A549 (cell line): ENCODE results near the gene ITIH4.

Experiments
- ATOH8 ChIP-seq: fragments of 250-450 bp; sonication (Bioruptor Pico); IDR thresholded peaks from 2 replicates; pipeline ENCODE4 v1.5.0; 2020; ENCODE audit warnings: low read depth, mild to moderate bottlenecking, moderate library complexity
- CHD2 ChIP-seq: fragments of 150-350 bp; IDR thresholded peaks from 2 replicates; pipeline ENCODE4 v1.6.1; 2014; ENCODE audit warnings: low read length; ENCODE audit not compliant: partially characterized antibody
- CHD4 ChIP-seq: fragments of 200-600 bp; sonication (generic); IDR thresholded peaks from 2 replicates; pipeline ENCODE4 v1.6.1; 2016; ENCODE audit warnings: antibody characterized with exemption, mild to moderate bottlenecking, borderline replicate concordance
- EP300 ChIP-seq, 2 experiments: fragments of >200 bp; sonication (Bioruptor Twin); formaldehyde crosslinking; IDR thresholded peaks; 2 replicates in 1 of 2; 3 replicates in 1 of 2; pipeline ENCODE4 v1.6.1; 2016 to 2017
- FOXS1 ChIP-seq: fragments of 250-450 bp; sonication (Bioruptor Pico); IDR thresholded peaks from 2 replicates; pipeline ENCODE4 v1.5.0; 2020; ENCODE audit warnings: mild to moderate bottlenecking, moderate library complexity
- HOXA7 ChIP-seq: fragments of 250-450 bp; sonication (Bioruptor Pico); IDR thresholded peaks from 2 replicates; pipeline ENCODE4 v1.5.0; 2020; ENCODE audit warnings: mild to moderate bottlenecking, moderate library complexity
- HOXB13 ChIP-seq: fragments of 250-450 bp; sonication (Bioruptor Pico); IDR thresholded peaks from 2 replicates; pipeline ENCODE4 v1.5.0; 2020; ENCODE audit warnings: low read depth, mild to moderate bottlenecking, moderate library complexity
- JUN ChIP-seq, 2 experiments: fragments of >200 bp; sonication (Bioruptor Twin); formaldehyde crosslinking; IDR thresholded peaks; 2 replicates in 1 of 2; 3 replicates in 1 of 2; pipeline ENCODE4 v1.6.1; 2016 to 2017
- MYC ChIP-seq: IDR thresholded peaks from 2 replicates; pipeline ENCODE4 v1.6.1; 2012; ENCODE audit warnings: mild to moderate bottlenecking, inconsistent platforms, low read length, improper control_type of control experiment, borderline replicate concordance
- POLR2A ChIP-seq: IDR thresholded peaks from 2 replicates; pipeline ENCODE4 v1.6.1; 2012; ENCODE audit warnings: mild to moderate bottlenecking, low read length
- REST ChIP-seq: fragments of 200-600 bp; sonication (generic); IDR thresholded peaks from 2 replicates; pipeline ENCODE4 v1.6.1; 2016; ENCODE audit warnings: antibody characterized with exemption, mild to moderate bottlenecking, moderate library complexity
- SMC3 ChIP-seq: fragments of >200 bp; sonication (Bioruptor Twin); formaldehyde crosslinking; IDR thresholded peaks from 3 replicates; pipeline ENCODE4 v1.6.1; 2018; ENCODE audit warnings: inconsistent platforms
- ZSCAN20 ChIP-seq: fragments of 250-450 bp; sonication (Bioruptor Pico); IDR thresholded peaks from 2 replicates; pipeline ENCODE4 v1.8.0; 2022; ENCODE audit warnings: mild to moderate bottlenecking, moderate library complexity
- TF ChIP-seq, protein P1 (sequence below): fragments of >200 bp; sonication (Bioruptor Twin); formaldehyde crosslinking; IDR thresholded peaks from 3 replicates; pipeline ENCODE4 v1.5.1; 2016

DNA sequence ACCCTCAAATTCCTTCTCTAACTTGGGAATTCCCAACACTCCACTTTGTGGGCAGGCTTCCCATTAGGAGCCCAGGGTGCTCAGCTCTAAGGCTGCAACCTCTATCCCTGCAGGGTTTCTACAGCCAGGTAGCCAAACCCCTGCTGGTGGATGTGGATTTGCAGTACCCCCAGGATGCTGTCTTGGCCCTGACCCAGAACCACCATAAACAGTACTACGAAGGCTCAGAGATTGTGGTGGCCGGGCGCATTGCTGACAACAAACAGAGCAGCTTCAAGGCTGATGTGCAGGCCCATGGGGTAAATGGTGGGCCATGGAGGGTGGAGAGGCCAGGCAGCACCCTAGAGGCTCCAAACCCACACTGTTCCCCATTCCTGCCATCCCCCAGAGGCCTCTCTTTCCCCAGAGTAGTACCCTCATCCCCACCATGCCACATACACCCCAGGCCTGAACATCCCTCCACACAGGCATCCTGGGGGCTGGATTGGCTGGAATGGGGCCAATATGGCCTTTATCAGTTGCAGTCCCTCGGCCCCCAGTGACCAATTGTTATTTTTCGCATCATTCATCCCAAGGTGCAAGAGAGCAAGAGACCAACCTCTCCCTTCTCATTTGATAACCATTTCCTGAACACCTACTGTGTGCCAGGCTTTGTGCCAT lies 45.4 kb downstream of the ITIH4 start:
- TF ChIP-seq, protein P1, sequence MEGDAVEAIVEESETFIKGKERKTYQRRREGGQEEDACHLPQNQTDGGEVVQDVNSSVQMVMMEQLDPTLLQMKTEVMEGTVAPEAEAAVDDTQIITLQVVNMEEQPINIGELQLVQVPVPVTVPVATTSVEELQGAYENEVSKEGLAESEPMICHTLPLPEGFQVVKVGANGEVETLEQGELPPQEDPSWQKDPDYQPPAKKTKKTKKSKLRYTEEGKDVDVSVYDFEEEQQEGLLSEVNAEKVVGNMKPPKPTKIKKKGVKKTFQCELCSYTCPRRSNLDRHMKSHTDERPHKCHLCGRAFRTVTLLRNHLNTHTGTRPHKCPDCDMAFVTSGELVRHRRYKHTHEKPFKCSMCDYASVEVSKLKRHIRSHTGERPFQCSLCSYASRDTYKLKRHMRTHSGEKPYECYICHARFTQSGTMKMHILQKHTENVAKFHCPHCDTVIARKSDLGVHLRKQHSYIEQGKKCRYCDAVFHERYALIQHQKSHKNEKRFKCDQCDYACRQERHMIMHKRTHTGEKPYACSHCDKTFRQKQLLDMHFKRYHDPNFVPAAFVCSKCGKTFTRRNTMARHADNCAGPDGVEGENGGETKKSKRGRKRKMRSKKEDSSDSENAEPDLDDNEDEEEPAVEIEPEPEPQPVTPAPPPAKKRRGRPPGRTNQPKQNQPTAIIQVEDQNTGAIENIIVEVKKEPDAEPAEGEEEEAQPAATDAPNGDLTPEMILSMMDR = no peak
- TF ChIP-seq EP300 (IDR thresholded peaks at IDR 0.05) (no peak), CHD2 (no peak), MYC (no peak), ATOH8 (CRISPR knock-in tag) (no peak), CHD4 (no peak), HOXB13 (CRISPR knock-in tag) (no peak), REST (no peak), FOXS1 (CRISPR knock-in tag) (no peak), ZSCAN20 (no peak), JUN (IDR thresholded peaks at IDR 0.05) (no peak), HOXA7 (CRISPR knock-in tag) (no peak), POLR2A (no peak), SMC3 (no peak)
